Panc1 (cell line): Measurements from ENCODE around the gene ADAMTS16. TPM values are rescaled to one million over a fixed set of nuclear protein-coding genes. Genes with fewer than 3 reads are reported as not detected.

Experiments used
- ATAC-seq: fragments of 200-7000 bp; cut with Tn5 transposase; 2 replicates; pipeline ENCODE4 v1.9.1; 2020; ENCODE audit warnings: mild to moderate bottlenecking, moderate library complexity
- BruUV-seq: library from RNA; stranded (reverse); fragments of 400-500 nt; replicated peaks from 2 replicates; lab custom pipeline; 2021; lab: Mats Ljungman, UMichigan
- CTCF ChIA-PET: fragments of 300-600 bp; sonication (Branson Sonifier 250); formaldehyde crosslinking; loops from one replicate; lab custom pipeline; 2022; ENCODE audit warnings: antibody characterized with exemption; lab: Charles Lee
- POLR2A ChIA-PET: fragments of 300-600 bp; sonication (Branson Sonifier 250); formaldehyde crosslinking; loops from one replicate; lab custom pipeline; 2022; ENCODE audit warnings: antibody characterized with exemption; lab: Charles Lee
- DNase-seq: peaks from one replicate; pipeline ENCODE4 v3.0.0-alpha.2; 2010; ENCODE audit warnings: low read depth, low spot score
- H3K27ac ChIP-seq: 2 replicates; pipeline ENCODE4 v1.5.1; 2011; ENCODE audit warnings: mild to moderate bottlenecking, low read length, inconsistent platforms
- H3K27me3 ChIP-seq: fragments of 200-500 bp; sonication (Bioruptor generic); 2 replicates; pipeline ENCODE4 v1.6.0; 2014; ENCODE audit warnings: low read length, inconsistent platforms; ENCODE audit not compliant: control insufficient read depth, insufficient read depth
- H3K36me3 ChIP-seq: fragments of 200-500 bp; sonication (Bioruptor generic); 2 replicates; pipeline ENCODE4 v1.5.1; 2014; ENCODE audit warnings: inconsistent platforms, mild to moderate bottlenecking, low read length, moderate library complexity; ENCODE audit not compliant: control insufficient read depth, insufficient read depth
- H3K4me1 ChIP-seq: 2 replicates; pipeline ENCODE4 v1.5.1; 2011; ENCODE audit warnings: inconsistent platforms, mild to moderate bottlenecking, low read length, moderate library complexity; ENCODE audit not compliant: control insufficient read depth, insufficient read depth
- H3K4me3 ChIP-seq, 2 experiments: 2 replicates each; pipeline ENCODE4 v1.5.1; 2011 to 2012; ENCODE audit warnings: low read depth in 2 of 2, low read length in 2 of 2, mild to moderate bottlenecking in 2 of 2, inconsistent platforms in 1 of 2, moderate library complexity in 1 of 2
- H3K9me3 ChIP-seq: fragments of 200-500 bp; sonication (Bioruptor generic); 2 replicates; pipeline ENCODE4 v1.5.1; 2014; ENCODE audit warnings: low read depth, mild to moderate bottlenecking, inconsistent platforms, low read length, moderate library complexity; ENCODE audit not compliant: control insufficient read depth, insufficient read depth
- CTCF ChIP-seq: fragments of 450-650 bp; IDR thresholded peaks from 2 replicates; pipeline ENCODE4 v1.5.1; 2017; ENCODE audit warnings: mild to moderate bottlenecking
- POLR2AphosphoS5 ChIP-seq: IDR thresholded peaks from 2 replicates; pipeline ENCODE4 v1.6.1; 2012; ENCODE audit warnings: mild to moderate bottlenecking, low read depth, low read length, moderate library complexity
- REST ChIP-seq, 2 experiments: IDR thresholded peaks; 2 replicates each; pipeline ENCODE4 v1.6.1; 2011 to 2012; ENCODE audit warnings: low read depth in 2 of 2, control low read depth in 1 of 2, low read length in 1 of 2, mild to moderate bottlenecking in 1 of 2, moderate library complexity in 1 of 2; ENCODE audit not compliant: insufficient read depth in 1 of 2
- SIN3A ChIP-seq: IDR thresholded peaks from 2 replicates; pipeline ENCODE4 v1.6.1; 2012; ENCODE audit warnings: low read depth, mild to moderate bottlenecking, low read length, moderate library complexity, borderline replicate concordance; ENCODE audit not compliant: insufficient read depth
- TCF7L2 ChIP-seq: IDR thresholded peaks from 2 replicates; pipeline ENCODE4 v1.6.1; 2011; ENCODE audit warnings: mild to moderate bottlenecking, low read depth, low read length, inconsistent platforms
- in situ Hi-C: cut with HindIII; loops from 2 replicates; pipeline ENCODE4 v1.10.0; 2016; ENCODE audit warnings: low sequenced_read_pairs, low pct_unique_long_range_greater_than_20kb
- intact Hi-C: fragments of 100-400 bp; cut with micrococcal nuclease; formaldehyde crosslinking; loops from one replicate; pipeline ENCODE4 v1.10.0; 2022; ENCODE audit not compliant: unreplicated experiment
- total RNA-seq: library from RNA; stranded (reverse); gene quantifications from one replicate; pipeline ENCODE4 v1.2.1, GENCODE V29; 2021; ENCODE audit not compliant: unreplicated experiment

Gene ADAMTS16
- total RNA-seq, 1 experiment from 2014 or later = 0.54 TPM

GRCh38 chr5:5145651-5146529 is 5.8 kb downstream of the ADAMTS16 start:
- no peaks in the 10 kb centered on the region for H3K36me3 ChIP-seq
- H3K27me3 ChIP-seq = no peaks in the 10 kb centered on the region; the same call in 1 of the 2 replicates
- no peak overlapping the region; the same call in 1 of the 2 replicates for H3K27ac ChIP-seq
- H3K4me1 ChIP-seq = peaks cover 2% of the 10 kb centered on the region; the same call in 1 of the 2 replicates
- 0 out of 2 replicates have a peak, but pooled peaks cover 5% of the 10 kb centered on the region for H3K9me3 ChIP-seq
- no peak for TF ChIP-seq REST (IDR thresholded peaks at IDR 0.05; ENCODE audit: insufficient read depth in 1 of 2, low read depth in 2 of 2, low read length in 1 of 2)
- TF ChIP-seq POLR2AphosphoS5 = no peak
- no peak for TF ChIP-seq SIN3A
- TF ChIP-seq CTCF = no peak
- no peak for TF ChIP-seq TCF7L2
- DNase-seq (peak; percentile 94), ATAC-seq (peak; percentile 92)
- intact Hi-C loops = no loop called here
- no TSS peak for BruUV-seq
- in situ Hi-C loops = no loop called here
- CTCF ChIA-PET = no interaction called here
- peak overlapping the region; percentile 13 to 46; a peak in 3 of 4 replicates for H3K4me3 ChIP-seq
- POLR2A ChIA-PET = no interaction called here

GRCh38 chr5:5146530-5147160 is 6.5 kb downstream of the ADAMTS16 start:
- DNase-seq = no peak
- CTCF ChIA-PET = no interaction called here
- Histone ChIP-seq H3K9me3 (0 out of 2 replicates have a peak, but pooled peaks cover 5% of the 10 kb centered on the region), H3K27me3 (no peaks in the 10 kb centered on the region), H3K4me3 (peak overlapping the region; percentile 13 to 46; a peak in 3 of 4 replicates), H3K36me3 (no peaks in the 10 kb centered on the region), H3K27ac (no peak overlapping the region; the same call in 1 of the 2 replicates), H3K4me1 (peaks cover 2% of the 10 kb centered on the region; the same call in 1 of the 2 replicates)
- intact Hi-C loops (no loop called here), in situ Hi-C loops (no loop called here)
- TF ChIP-seq REST (IDR thresholded peaks at IDR 0.05; ENCODE audit: insufficient read depth in 1 of 2, low read depth in 2 of 2, low read length in 1 of 2) (no peak), TCF7L2 (no peak), CTCF (no peak), POLR2AphosphoS5 (no peak), SIN3A (no peak)
- peak; percentile 22; the same call in 1 of the 2 replicates for ATAC-seq
- TSS peak; percentile 80 for BruUV-seq
- POLR2A ChIA-PET = no interaction called here
